Activated CD8-positive, alpha-beta memory T cell treated with anti-CD3 and anti-CD28 coated beads, Interleukin-2, amount 50 U/mL, for 4 hours (primary cell): Measurements from ENCODE around the gene ADGRB3.
"Not testable (repeated sequence)": the region's sequence is repeated elsewhere in the genome, so short reads cannot be mapped to it uniquely, and the experiment has no call there.

Experiments used
- DNase-seq: peaks from one replicate; pipeline ENCODE4 v3.0.0-alpha.2; 2020

The ADGRB3 gene

GRCh38 chr6:69366831-69367230 lies 731.7 kb downstream of the ADGRB3 start:
- DNase-seq = no peak

GRCh38 chr6:69368613-69369012 lies 733.5 kb downstream of the ADGRB3 start:
- DNase-seq = no peak

- no peak for DNase-seq
These were observed 735.7 kb downstream of the ADGRB3 start for GRCh38 chr6:69370763-69371162.

GRCh38 chr6:69378326-69378725 lies 743.2 kb downstream of the ADGRB3 start:
- no peak for DNase-seq

GRCh38 chr6:69379518-69379917 lies 744.4 kb downstream of the ADGRB3 start:
- no peak for DNase-seq

GRCh38 chr6:69383627-69384026 lies 748.5 kb downstream of the ADGRB3 start:
- no peak for DNase-seq

GRCh38 chr6:69386426-69386825 lies 751.3 kb downstream of the ADGRB3 start:
- no peak for DNase-seq

- no peak for DNase-seq
These were observed 755.0 kb downstream of the ADGRB3 start for GRCh38 chr6:69390125-69390524.

GRCh38 chr6:69391106-69391505 lies 756.0 kb downstream of the ADGRB3 start:
- DNase-seq = no peak

- DNase-seq = no peak
These were observed 757.7 kb downstream of the ADGRB3 start for GRCh38 chr6:69392745-69393144.

- no peak for DNase-seq
These were observed 763.2 kb downstream of the ADGRB3 start for GRCh38 chr6:69398311-69398710.

GRCh38 chr6:69398729-69399128 lies 763.6 kb downstream of the ADGRB3 start:
- DNase-seq = no peak

- DNase-seq = no peak
These were observed 773.8 kb downstream of the ADGRB3 start for GRCh38 chr6:69408886-69409285.

GRCh38 chr6:69416776-69417175 lies 781.7 kb downstream of the ADGRB3 start:
- no peak for DNase-seq

GRCh38 chr6:69421269-69421668 lies 786.2 kb downstream of the ADGRB3 start:
- DNase-seq = no peak

- no peak for DNase-seq
These were observed 786.9 kb downstream of the ADGRB3 start for GRCh38 chr6:69422020-69422419.

- no peak for DNase-seq
These were observed 787.4 kb downstream of the ADGRB3 start for GRCh38 chr6:69422475-69422874.

GRCh38 chr6:69423785-69424184 lies 788.7 kb downstream of the ADGRB3 start:
- no peak for DNase-seq

- no peak for DNase-seq
These were observed 789.5 kb downstream of the ADGRB3 start for GRCh38 chr6:69424581-69424980.

- DNase-seq = no peak
These were observed 792.8 kb downstream of the ADGRB3 start for GRCh38 chr6:69427882-69428281.

GRCh38 chr6:69432168-69432567 lies 797.1 kb downstream of the ADGRB3 start:
- DNase-seq = not testable (repeated sequence)

- DNase-seq = not testable (repeated sequence)
These were observed 798.0 kb downstream of the ADGRB3 start for GRCh38 chr6:69433116-69433515.

- DNase-seq = no peak
These were observed 803.0 kb downstream of the ADGRB3 start for GRCh38 chr6:69438113-69438512.
